ENCODE measurements around the gene VAV2.

The VAV2 gene

DNA sequence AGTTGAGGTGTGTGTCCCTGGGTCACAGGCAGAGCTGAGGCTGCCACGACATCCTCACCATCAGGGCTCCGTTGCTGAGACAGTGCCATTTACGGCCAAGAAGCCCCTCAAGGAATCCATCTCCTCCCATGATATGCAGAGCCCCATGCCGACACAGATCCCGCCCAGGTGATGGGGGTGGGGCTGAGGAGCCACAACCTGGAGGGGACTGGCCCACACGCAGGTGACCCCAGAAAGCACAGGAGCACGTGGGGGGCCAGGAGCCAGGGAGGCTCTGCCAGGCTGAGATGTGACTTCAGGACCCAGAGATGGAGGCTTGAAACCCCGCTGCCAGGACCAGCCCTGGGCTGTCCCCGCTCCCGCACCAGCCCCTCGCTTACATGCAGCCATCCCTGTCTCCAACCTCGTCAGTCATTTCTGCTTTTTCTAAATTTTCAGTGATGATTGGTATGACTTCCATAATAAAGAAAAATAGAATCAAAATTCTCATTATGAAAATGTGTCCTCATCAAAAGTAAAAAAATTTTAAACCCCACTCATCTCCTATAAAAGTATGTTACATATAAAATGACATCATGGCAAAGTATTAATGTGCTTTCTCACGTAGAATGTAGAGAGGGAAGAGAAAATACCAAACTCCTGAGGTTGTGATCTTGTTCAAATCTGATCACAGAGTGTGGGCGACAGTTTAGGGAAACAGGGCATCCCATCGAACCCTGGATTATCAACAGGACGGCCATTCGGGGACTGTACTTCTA, 155.9 kb downstream of the VAV2 start:
- Histone ChIP-seq H3K27ac (ENCODE audit: low read depth, low read length) (no peak overlapping the region), H3K56ac (ENCODE audit: low read length) (peak overlapping the region; percentile 49), H3K27me3 (ENCODE audit: insufficient read depth, low read length, poor library complexity) (no peaks in the 10 kb centered on the region), H3K9ac (ENCODE audit: low read length) (peak overlapping the region; percentile 29), H3K4me2 (ENCODE audit: low read length) (no peak overlapping the region), H4K8ac (ENCODE audit: low read depth, low read length) (no peak overlapping the region), H3K36me3 (ENCODE audit: control insufficient read depth, insufficient read depth, low read length) (no peaks in the 10 kb centered on the region), H3K4ac (ENCODE audit: low read depth, low read length) (no peak overlapping the region), H4K5ac (ENCODE audit: low read length) (no peak overlapping the region), H2AK5ac (ENCODE audit: low read length) (peak overlapping the region; percentile 38), H3K79me1 (ENCODE audit: low read length) (peaks cover 5% of the 10 kb centered on the region), H3K23ac (ENCODE audit: low read length) (no peak overlapping the region), H3K4me3 (ENCODE audit: low read length) (no peak overlapping the region), H2BK5ac (ENCODE audit: low read length) (no peak overlapping the region), H2BK120ac (ENCODE audit: low read depth, low read length) (no peak overlapping the region), H3K79me2 (ENCODE audit: control insufficient read depth, insufficient read depth, low read length) (no peaks in the 10 kb centered on the region), H3K4me1 (ENCODE audit: control insufficient read depth, low read depth, low read length) (peaks cover 7% of the 10 kb centered on the region), H3K18ac (ENCODE audit: low read length) (no peak overlapping the region), H2BK15ac (replicated peaks; ENCODE audit: low read depth) (no peak overlapping the region)
- no CpG with 5 or more reads among the region's 17 CpGs for WGBS (ENCODE audit: extremely low coverage, insufficient coverage, low lambda C conversion rate)
- DNase-seq, result no peak

- DNase-seq, result peak; percentile 69
- Histone ChIP-seq H3K18ac (ENCODE audit: low read length) (no peak overlapping the region), H3K79me1 (ENCODE audit: low read length) (peaks cover 5% of the 10 kb centered on the region), H3K4me3 (ENCODE audit: low read length) (no peak overlapping the region), H4K8ac (ENCODE audit: low read depth, low read length) (no peak overlapping the region), H3K23ac (ENCODE audit: low read length) (no peak overlapping the region), H3K36me3 (ENCODE audit: control insufficient read depth, insufficient read depth, low read length) (no peaks in the 10 kb centered on the region), H3K9ac (ENCODE audit: low read length) (peak overlapping the region; percentile 29), H2BK15ac (replicated peaks; ENCODE audit: low read depth) (no peak overlapping the region), H3K27ac (ENCODE audit: low read depth, low read length) (no peak overlapping the region), H3K4ac (ENCODE audit: low read depth, low read length) (no peak overlapping the region), H3K4me1 (ENCODE audit: control insufficient read depth, low read depth, low read length) (peaks cover 6% of the 10 kb centered on the region), H3K79me2 (ENCODE audit: control insufficient read depth, insufficient read depth, low read length) (no peaks in the 10 kb centered on the region), H3K4me2 (ENCODE audit: low read length) (no peak overlapping the region), H3K27me3 (ENCODE audit: insufficient read depth, low read length, poor library complexity) (no peaks in the 10 kb centered on the region), H3K56ac (ENCODE audit: low read length) (peak overlapping the region; percentile 49), H2AK5ac (ENCODE audit: low read length) (peak overlapping the region; percentile 38), H4K5ac (ENCODE audit: low read length) (no peak overlapping the region), H2BK5ac (ENCODE audit: low read length) (no peak overlapping the region), H2BK120ac (ENCODE audit: low read depth, low read length) (no peak overlapping the region)
- no CpG with 5 or more reads among the region's 22 CpGs for whole genome bisulfite sequencing (ENCODE audit: extremely low coverage, insufficient coverage, low lambda C conversion rate)
Measured at GRCh38 chr9:133835262-133835901, 156.7 kb downstream of the VAV2 start.

DNA sequence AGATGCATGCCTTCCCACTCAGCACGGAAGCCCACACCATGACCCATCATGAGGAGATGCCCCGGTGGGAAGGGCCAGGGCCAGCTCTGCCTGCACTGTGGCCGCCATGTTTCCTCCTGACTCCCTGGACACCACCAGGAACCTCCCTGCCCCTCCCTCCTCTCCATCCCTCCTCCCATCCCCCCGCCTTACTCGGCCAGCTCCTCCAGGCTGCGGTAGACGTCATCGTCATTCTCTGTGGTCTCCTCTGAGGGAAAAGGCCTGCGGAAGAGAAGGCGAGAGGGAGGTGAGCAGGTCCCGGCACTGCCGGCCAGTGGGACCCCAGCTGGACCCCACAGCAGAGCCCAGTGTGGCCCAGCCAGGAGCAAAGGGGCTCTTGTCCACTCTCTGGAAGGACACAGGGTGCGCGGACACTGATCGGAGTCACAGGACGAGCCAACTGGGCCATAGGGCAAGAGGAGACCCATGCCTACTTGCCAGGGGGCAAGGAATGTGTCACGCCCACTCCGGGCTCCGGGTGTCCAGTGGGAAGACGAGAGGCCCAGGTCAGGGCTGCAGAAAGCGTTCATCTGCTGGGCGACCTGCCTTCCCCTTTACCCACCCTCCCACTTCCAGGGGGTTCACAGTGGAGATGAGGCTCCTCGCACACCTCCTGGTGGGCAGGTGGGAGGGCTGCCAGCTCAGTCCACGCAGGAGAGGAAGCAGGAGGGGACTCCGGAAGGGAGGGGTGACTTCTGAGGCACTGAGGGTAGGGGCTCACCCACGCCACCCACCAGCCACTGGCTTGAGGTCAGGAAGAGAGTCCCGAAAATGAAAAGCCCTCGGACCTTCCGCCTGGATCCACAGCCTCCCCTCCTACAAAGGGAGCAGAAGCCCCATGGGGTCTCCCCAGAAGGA, 157.8 kb downstream of the VAV2 start:
- Histone ChIP-seq H3K79me2 (ENCODE audit: control insufficient read depth, insufficient read depth, low read length) (no peaks in the 10 kb centered on the region), H2BK5ac (ENCODE audit: low read length) (no peak overlapping the region), H3K4me2 (ENCODE audit: low read length) (no peak overlapping the region), H4K8ac (ENCODE audit: low read depth, low read length) (no peak overlapping the region), H3K27ac (ENCODE audit: low read depth, low read length) (no peak overlapping the region), H3K4me1 (ENCODE audit: control insufficient read depth, low read depth, low read length) (peaks cover 3% of the 10 kb centered on the region), H3K36me3 (ENCODE audit: control insufficient read depth, insufficient read depth, low read length) (no peaks in the 10 kb centered on the region), H3K4me3 (ENCODE audit: low read length) (no peak overlapping the region), H2BK15ac (replicated peaks; ENCODE audit: low read depth) (no peak overlapping the region), H3K18ac (ENCODE audit: low read length) (no peak overlapping the region), H3K56ac (ENCODE audit: low read length) (no peak overlapping the region), H4K5ac (ENCODE audit: low read length) (no peak overlapping the region), H2BK120ac (ENCODE audit: low read depth, low read length) (no peak overlapping the region), H3K79me1 (ENCODE audit: low read length) (peaks cover 5% of the 10 kb centered on the region), H3K27me3 (ENCODE audit: insufficient read depth, low read length, poor library complexity) (no peaks in the 10 kb centered on the region), H3K23ac (ENCODE audit: low read length) (no peak overlapping the region), H3K4ac (ENCODE audit: low read depth, low read length) (no peak overlapping the region), H3K9ac (ENCODE audit: low read length) (no peak overlapping the region), H2AK5ac (ENCODE audit: low read length) (no peak overlapping the region)
- DNase-seq, result no peak
- WGBS (ENCODE audit: extremely low coverage, insufficient coverage, low lambda C conversion rate), result no CpG with 5 or more reads among the region's 29 CpGs

- Histone ChIP-seq H4K8ac (ENCODE audit: low read depth, low read length) (no peak overlapping the region), H2BK120ac (ENCODE audit: low read depth, low read length) (no peak overlapping the region), H3K79me2 (ENCODE audit: control insufficient read depth, insufficient read depth, low read length) (no peaks in the 10 kb centered on the region), H3K23ac (ENCODE audit: low read length) (no peak overlapping the region), H3K4me1 (ENCODE audit: control insufficient read depth, low read depth, low read length) (peaks cover 3% of the 10 kb centered on the region), H3K36me3 (ENCODE audit: control insufficient read depth, insufficient read depth, low read length) (no peaks in the 10 kb centered on the region), H3K4me3 (ENCODE audit: low read length) (no peak overlapping the region), H2BK15ac (replicated peaks; ENCODE audit: low read depth) (no peak overlapping the region), H3K56ac (ENCODE audit: low read length) (no peak overlapping the region), H3K4ac (ENCODE audit: low read depth, low read length) (no peak overlapping the region), H3K4me2 (ENCODE audit: low read length) (no peak overlapping the region), H2AK5ac (ENCODE audit: low read length) (no peak overlapping the region), H2BK5ac (ENCODE audit: low read length) (no peak overlapping the region), H3K27ac (ENCODE audit: low read depth, low read length) (no peak overlapping the region), H3K9ac (ENCODE audit: low read length) (no peak overlapping the region), H3K79me1 (ENCODE audit: low read length) (peaks cover 3% of the 10 kb centered on the region), H3K27me3 (ENCODE audit: insufficient read depth, low read length, poor library complexity) (no peaks in the 10 kb centered on the region), H4K5ac (ENCODE audit: low read length) (no peak overlapping the region), H3K18ac (ENCODE audit: low read length) (no peak overlapping the region)
- WGBS (ENCODE audit: extremely low coverage, insufficient coverage, low lambda C conversion rate), result no CpG with 5 or more reads among the region's 22 CpGs
- DNase-seq, result no peak
Measured at GRCh38 chr9:133833388-133834025, 158.6 kb downstream of the VAV2 start.

DNA sequence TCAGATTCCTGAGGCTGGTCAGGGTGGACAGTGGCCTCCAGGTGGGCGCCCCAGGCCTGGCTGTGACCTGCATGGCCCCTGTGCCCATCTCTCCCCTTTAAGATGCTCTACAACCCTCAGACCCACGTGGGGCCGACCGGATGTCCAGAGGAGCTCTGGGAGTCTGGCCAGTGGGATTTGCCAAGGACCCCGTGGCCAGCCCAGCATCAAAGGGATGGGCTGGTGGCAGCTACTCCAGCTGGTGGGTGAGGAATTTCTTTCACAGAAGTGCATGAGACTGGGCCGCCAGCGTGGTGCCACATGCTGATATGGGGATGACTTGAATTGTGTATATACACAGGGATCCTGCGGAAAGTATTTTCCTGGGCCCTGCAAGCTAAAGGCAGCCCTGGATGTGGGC, 159.2 kb downstream of the VAV2 start:
- H3K4me1 ChIP-seq (ENCODE audit: control insufficient read depth, low read depth, low read length), result peaks cover 3% of the 10 kb centered on the region
- H3K56ac ChIP-seq (ENCODE audit: low read length), result no peak overlapping the region

More for the DNA sequence above, 159.2 kb downstream of the VAV2 start:
- DNase-seq, result no peak
- Histone ChIP-seq H3K4ac (ENCODE audit: low read depth, low read length) (no peak overlapping the region), H3K27me3 (ENCODE audit: insufficient read depth, low read length, poor library complexity) (no peaks in the 10 kb centered on the region), H3K18ac (ENCODE audit: low read length) (no peak overlapping the region), H3K9ac (ENCODE audit: low read length) (no peak overlapping the region), H3K23ac (ENCODE audit: low read length) (no peak overlapping the region), H3K27ac (ENCODE audit: low read depth, low read length) (no peak overlapping the region), H2AK5ac (ENCODE audit: low read length) (no peak overlapping the region), H2BK15ac (replicated peaks; ENCODE audit: low read depth) (no peak overlapping the region), H2BK5ac (ENCODE audit: low read length) (no peak overlapping the region), H4K5ac (ENCODE audit: low read length) (no peak overlapping the region), H4K8ac (ENCODE audit: low read depth, low read length) (no peak overlapping the region), H2BK120ac (ENCODE audit: low read depth, low read length) (no peak overlapping the region), H3K79me2 (ENCODE audit: control insufficient read depth, insufficient read depth, low read length) (no peaks in the 10 kb centered on the region), H3K79me1 (ENCODE audit: low read length) (peaks cover 3% of the 10 kb centered on the region), H3K4me2 (ENCODE audit: low read length) (no peak overlapping the region), H3K36me3 (ENCODE audit: control insufficient read depth, insufficient read depth, low read length) (no peaks in the 10 kb centered on the region), H3K4me3 (ENCODE audit: low read length) (no peak overlapping the region)
- WGBS (ENCODE audit: extremely low coverage, insufficient coverage, low lambda C conversion rate), result no CpG with 5 or more reads among the region's 8 CpGs

All from mesendoderm (in vitro differentiated cells).